HG03565 (cell line): ENCODE results near the gene SNRNP40.

Experiments
- ATAC-seq: cut with Tn5 transposase; IDR thresholded peaks from one replicate; pipeline ENCODE4 v1.9.1; 2021; ENCODE audit warnings: mild to moderate bottlenecking, moderate library complexity; ENCODE audit not compliant: unreplicated experiment

Gene SNRNP40

DNA sequence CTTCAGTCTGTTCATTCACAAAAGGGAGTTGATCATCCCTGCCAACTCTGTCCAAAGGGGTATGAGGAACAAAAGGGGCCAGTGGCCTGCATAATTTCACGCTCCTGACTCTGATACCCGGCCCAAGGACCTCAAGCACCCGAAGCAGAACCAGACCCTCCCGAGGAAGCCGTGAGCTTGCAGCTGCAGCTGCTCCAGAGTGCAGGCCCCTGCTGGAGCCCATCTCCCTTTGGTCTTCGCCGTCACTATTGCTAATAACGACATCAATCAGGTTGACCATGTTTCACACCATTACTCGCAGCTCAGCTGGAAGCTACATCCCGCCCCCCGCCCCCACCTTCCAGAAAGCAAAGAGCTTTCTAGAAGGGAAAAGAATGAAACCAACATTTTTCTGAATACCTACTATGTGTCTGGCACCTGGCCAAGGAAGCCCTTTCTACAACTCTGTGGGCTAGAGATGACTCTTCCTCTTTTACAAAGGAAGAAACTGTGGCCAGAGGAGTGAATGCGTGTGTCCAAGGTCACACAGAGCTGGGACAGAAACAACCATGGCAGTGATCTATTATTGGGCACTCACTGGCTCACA, 62.4 kb downstream of the SNRNP40 start:
- no peak for ATAC-seq

DNA sequence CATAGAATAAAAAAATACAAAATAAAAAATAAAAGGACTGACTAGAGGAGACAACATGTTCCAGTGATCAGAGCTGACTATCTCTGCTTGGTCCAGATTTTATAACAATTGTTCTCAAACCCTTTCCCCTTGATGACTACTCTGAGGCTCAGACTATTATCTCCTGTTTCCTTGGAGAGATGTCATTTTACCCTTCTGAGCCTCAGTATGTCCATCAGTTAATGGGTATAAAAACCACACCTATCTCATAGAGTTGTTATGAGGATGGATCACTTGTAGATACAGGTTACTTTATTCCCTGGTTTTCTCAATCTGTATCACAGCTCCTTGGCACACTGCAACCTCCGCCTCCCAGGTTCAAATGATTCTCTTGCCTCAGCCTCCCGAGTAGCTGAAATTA, 63.9 kb downstream of the SNRNP40 start:
- ATAC-seq: no peak

DNA sequence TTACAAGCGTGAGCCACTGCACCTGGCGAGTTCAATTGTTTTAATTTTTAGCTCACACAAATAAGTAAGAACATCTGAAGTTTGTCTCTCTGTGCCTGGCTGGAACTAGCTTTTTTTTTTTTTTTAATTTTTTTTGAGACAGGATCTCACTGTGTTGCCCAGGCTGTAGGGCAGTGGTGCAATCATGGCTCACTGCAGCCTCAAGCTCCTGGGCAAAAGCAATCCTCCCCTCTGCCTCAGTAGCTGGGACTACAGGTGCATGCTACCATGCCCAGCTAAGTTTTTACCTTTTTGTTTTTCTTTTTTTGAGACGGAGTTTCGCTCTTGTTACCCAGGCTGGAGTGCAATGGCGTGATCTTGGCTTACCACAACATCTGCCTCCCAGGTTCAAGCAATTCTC, 64.8 kb downstream of the SNRNP40 start:
- ATAC-seq: no peak

DNA sequence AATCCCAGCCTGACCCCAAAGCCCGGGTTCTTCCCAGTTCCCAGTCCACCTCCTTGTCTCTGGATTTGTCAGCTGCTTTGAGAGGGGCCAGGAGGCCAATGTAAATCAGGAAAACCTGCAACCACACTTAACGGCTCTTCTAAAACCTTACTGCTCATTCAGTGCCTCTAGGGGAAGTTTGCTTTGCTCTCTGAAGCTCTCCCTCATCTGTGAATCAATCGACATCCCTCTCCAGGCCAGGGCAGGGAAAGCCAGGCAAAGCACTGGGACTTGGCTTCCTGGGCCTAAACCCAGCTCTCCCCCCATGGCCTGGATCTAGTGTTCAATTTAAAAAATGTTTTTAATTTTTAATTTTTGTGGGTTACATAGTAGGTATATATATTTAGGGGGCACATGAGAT, 66.2 kb downstream of the SNRNP40 start:
- no peak for ATAC-seq

DNA sequence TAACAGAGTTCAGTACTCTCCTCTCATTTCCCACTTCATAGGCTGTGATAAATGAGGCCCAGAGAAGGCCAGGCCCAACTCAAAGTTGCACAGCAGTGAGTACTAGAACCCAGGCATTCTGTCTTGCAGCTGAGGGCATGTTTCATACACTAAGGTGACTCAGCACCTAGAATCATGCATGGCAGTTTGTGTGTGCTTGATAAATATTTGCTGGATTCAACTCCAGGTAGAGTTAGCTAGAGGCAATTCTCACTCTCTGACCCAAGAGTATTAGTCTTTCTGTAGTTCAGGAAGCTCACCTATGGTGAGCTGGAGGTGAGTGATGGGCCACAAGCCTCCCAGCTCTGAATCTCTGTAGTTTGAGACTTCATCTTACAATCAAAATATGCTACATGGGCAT, 67.6 kb downstream of the SNRNP40 start:
- no peak for ATAC-seq

DNA sequence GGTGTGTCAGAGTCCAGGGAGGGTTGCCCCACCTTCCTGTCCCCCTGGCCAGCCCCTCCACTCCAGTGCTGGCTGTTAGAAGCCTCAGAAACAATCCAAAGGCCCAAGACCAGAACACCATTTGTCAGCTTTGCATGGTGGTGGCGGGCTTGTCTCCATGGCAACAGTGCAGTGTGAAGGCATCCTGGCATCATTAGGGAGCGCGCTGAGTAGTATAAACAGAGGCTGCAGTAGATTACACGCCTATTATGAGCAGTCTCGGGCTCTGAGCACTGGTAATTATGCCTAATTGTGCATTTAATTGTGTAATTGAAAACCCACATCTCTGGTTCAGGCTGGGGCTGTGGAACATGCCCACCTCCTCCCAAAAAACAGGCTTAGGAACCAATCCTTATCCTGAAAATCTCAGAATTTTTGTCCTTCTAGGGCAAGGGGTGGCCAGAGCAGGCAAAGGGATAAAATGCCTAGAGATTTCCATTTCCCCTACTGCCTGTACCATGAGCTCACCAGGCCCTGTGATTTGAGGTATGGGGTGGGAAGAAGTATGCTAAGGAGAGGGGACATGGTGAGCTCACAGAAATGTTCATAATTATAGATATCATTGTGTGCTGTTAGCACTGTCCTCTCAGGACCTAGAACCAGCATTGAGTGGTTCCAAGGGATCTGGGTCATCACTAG, 68.6 kb downstream of the SNRNP40 start:
- ATAC-seq: no peak

DNA sequence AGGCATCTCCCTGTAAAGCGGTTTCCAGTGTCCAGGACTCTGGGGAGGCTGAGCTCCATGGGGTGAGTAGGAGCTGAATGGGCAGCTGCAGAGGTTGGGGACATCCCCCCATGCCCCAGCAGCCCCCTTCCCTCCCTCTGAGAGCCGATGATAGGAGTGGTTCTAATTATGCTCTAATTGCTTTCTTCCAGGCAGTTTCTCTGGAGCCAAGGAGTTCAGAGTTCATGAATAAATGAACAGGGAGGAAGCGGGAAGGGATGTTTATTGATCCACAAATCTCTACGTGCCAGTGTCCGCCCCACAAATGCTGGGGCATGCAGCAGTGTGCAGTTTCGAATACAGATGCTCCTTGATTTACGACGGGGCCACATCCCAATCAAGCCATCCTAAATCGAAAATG, 72.5 kb downstream of the SNRNP40 start:
- no peak for ATAC-seq

DNA sequence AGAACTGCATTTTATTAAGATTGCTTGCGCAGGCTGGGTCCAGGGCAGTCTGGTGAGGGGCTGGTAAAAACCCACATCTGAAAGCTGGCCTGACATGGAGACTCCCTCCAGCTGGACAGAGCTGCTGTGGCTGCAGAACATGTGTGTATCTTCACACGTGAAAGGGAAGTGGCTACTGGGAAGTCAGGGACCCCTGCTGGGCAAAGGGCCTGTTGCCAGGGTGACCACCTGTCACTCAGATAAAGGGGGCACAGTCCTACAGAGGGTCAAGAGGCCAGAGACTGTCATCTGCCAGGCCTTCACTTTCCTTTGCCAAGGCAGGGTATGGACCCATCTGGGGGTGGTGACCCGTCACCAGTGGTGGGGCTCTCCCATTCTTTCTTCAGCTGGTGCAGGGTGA, 74.4 kb downstream of the SNRNP40 start:
- no peak for ATAC-seq

DNA sequence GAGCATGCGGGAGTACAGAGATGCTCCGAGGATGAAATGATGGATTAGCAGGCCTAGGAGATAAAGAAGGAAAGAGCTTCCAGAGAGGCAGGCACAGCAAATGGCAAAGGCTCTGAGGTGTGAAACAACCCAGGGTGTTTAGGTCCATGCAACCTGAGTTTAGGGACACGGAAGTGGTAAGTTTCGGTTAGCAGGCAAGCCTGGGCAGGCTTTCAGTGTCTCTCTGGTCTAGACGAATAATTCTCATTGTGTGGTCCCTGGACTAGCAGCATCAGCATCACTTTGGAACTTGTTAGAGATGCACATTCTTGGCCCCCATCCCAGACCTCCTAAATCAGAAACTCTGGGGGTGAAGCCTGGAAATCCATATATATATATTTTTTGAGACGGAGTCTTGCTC, 75.5 kb downstream of the SNRNP40 start:
- ATAC-seq: no peak

DNA sequence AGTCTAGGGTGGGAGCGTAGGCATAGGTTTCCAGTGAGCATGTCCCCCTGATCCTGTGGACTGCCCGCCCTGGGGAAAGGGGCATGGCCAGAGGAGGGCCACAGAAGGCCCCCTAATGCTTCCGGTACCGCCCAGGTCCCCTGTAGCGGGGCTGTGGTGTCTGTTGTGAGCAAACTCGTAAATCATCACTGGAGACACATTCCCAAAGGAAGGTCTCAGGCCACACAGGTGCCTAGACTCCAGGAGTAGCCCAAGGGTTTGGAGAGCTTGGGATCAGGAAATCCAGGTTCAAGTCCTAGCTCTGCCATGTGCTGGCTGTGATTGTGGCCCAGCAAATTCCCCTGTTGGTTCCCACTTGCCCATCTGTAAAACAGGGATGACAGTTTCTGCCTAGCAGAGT, 77.1 kb downstream of the SNRNP40 start:
- no peak for ATAC-seq

DNA sequence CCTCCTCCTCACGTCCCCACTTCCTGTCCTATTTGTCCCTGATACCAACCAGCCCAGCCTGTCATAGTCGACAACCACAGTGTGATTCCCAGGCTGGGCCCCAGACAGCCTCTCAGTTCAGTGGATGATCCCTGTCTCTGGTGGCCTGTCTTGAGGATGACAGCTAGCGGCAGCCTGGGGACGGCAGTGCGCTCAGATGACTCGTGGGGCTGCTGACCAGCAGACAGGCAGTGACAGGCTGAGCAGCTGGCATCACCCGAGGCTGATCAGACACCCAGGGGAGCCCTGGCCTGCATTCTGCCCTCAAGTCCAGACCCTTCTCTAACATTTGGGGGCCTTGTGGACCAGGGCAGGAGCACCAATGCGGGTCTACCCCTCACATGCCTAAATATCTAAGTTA, 77.9 kb downstream of the SNRNP40 start:
- ATAC-seq: no peak

DNA sequence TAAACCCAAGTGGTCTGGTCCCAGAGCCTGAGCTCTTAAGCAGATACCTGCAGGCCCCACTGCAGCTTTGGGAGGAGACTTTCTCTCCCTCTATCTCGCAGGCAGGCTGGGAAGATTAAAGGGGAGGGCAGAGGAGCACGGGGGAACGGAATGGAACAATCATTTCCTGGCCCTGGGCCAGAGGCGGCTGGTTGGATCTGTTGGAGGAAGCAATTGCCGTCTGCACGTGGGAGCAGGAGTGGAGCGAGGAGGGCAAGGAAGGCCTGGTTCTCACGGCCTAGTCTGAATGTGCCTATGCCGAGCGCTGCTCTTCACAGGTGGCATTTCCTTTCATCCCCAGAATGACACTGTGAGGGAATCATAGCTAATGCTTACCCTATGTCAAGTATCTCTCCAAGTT, 80.6 kb downstream of the SNRNP40 start:
- no peak for ATAC-seq

DNA sequence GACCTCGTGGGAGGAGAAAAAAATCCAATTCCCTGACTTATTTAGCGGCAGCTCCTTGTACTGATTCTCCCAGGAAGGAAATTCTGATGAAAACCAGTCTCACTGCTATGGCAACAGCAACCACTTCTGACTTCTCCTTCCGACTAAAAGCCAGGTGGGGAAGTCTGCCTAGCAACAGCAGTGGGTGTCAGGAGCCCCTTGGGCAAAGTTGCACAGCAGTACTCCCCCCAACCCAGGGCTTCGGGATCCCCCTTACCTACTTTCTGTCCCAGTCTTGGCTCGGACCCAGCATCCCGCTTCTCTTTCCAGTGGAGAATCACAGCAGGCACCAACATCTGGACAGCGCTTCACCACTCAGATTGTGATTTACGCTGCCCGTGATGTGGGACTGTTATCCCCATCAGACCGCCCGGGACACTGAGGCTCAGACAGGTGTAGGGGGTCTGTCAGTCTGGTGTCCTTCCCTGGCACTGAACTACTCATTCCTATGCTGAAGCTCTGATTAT, 81.5 kb downstream of the SNRNP40 start:
- no peak for ATAC-seq

DNA sequence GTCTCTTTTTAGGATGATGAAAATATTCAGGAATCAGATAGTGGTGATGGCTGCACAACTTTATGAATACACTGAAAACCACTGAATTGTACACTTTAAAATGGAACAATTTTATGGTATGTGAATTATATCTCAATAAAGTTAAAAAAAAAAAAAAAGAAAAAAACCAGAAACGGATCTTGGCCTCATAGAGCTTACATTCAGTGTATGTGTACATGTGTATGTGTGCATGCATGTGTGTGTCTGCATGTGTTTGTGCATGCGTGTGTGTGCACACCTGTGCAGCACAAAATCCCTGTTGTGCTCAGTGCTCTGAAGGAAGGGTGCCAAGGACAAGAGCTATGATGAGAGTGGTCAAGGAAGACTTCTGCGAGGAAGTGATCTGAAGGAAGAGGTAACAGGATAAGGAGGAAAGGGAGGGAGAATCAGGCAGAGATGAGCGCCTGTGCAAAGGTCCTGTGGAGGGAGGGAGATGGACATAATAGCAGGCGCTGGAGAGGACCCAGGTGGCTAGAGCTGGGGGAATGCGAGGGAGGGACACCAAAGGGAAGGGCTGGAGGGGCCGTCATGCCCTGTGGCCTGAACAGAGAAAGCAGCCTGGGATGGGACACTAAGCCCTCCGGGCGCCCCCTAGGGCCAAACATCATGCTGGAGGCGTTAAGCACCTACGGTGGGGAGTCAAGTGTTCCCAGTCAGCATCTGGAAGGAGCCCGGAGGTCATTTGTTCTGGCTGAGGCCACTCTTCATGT, 82.1 kb downstream of the SNRNP40 start:
- no peak for ATAC-seq
